ENCODE measurements around the gene ANKRD2.

Gene ANKRD2

DNA sequence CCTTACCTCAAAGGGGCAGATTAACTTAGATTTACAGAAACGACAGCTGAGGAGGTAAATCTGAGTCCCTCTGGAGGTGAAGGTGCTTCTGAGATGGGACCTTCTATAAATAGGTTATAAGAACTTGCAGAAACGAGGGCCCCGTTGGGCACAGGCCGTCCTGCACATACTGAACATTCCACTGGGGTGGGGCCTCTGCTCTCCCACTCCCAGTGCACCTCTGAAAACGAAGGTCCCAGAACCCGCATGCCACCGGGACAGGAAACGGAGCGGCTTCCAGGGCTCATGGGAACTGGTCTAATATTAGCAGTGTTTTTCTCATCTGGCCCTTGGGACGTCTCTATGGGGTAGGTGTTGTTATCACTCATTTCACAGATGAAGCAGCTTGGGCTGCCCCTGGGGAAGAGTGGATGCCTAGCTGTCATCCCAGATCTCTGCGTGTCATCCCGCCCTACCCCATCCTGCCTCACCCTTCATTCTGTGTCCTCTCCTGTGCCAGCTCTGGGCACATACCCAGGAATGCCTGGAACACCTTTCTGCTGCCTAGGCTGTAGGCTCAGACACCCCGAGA, 36.5 kb downstream of the ANKRD2 start:
- no peak overlapping the region for H3K9ac ChIP-seq (ENCODE audit: low read depth in 1 of 2, low read length in 2 of 2)
- H3K27ac ChIP-seq (ENCODE audit: low read depth in 2 of 2, low read length in 2 of 2): no peak overlapping the region
- H3K4me3 ChIP-seq (ENCODE audit: low read length in 2 of 2): no peak overlapping the region
- no peaks in the 10 kb centered on the region for H3K36me3 ChIP-seq (ENCODE audit: control insufficient read depth in 2 of 2, insufficient read depth in 2 of 2, low read length in 2 of 2)
- no peaks in the 10 kb centered on the region for H3K27me3 ChIP-seq (ENCODE audit: control insufficient read depth in 2 of 2, insufficient read depth in 2 of 2, low read length in 2 of 2)
- no peaks in the 10 kb centered on the region for H3K4me1 ChIP-seq (ENCODE audit: control insufficient read depth in 2 of 2, insufficient read depth in 2 of 2, low read length in 2 of 2)
- H3K9me3 ChIP-seq (ENCODE audit: control insufficient read depth in 2 of 2, low read length in 2 of 2): no peaks in the 10 kb centered on the region

DNA sequence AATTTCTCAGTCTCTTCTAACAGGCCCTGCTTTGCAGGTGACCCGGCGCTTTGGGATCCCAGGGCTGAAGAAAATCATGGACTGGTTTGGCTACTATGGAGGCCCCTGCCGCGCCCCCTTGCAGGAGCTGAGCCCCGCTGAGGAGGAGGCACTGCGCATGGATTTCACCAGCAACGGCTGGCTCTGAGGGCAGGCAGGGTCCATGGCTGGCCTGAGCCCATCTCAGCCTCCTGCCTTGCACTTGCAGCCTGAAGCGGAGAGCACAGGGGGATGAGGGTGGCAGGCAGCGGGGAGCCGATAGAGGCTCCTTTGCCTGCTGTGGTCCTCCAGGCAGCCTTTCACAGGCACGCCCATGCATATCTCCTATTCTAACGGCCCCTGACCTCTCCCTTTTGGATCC, 38.9 kb downstream of the ANKRD2 start:
- Histone ChIP-seq H3K9ac (ENCODE audit: low read depth in 1 of 2, low read length in 2 of 2) (no peak overlapping the region), H3K4me3 (ENCODE audit: low read length in 2 of 2) (no peak overlapping the region), H3K9me3 (ENCODE audit: control insufficient read depth in 2 of 2, low read length in 2 of 2) (no peaks in the 10 kb centered on the region), H3K27me3 (ENCODE audit: control insufficient read depth in 2 of 2, insufficient read depth in 2 of 2, low read length in 2 of 2) (no peaks in the 10 kb centered on the region), H3K27ac (ENCODE audit: low read depth in 2 of 2, low read length in 2 of 2) (no peak overlapping the region), H3K36me3 (ENCODE audit: control insufficient read depth in 2 of 2, insufficient read depth in 2 of 2, low read length in 2 of 2) (no peaks in the 10 kb centered on the region), H3K4me1 (ENCODE audit: control insufficient read depth in 2 of 2, insufficient read depth in 2 of 2, low read length in 2 of 2) (no peaks in the 10 kb centered on the region)

DNA sequence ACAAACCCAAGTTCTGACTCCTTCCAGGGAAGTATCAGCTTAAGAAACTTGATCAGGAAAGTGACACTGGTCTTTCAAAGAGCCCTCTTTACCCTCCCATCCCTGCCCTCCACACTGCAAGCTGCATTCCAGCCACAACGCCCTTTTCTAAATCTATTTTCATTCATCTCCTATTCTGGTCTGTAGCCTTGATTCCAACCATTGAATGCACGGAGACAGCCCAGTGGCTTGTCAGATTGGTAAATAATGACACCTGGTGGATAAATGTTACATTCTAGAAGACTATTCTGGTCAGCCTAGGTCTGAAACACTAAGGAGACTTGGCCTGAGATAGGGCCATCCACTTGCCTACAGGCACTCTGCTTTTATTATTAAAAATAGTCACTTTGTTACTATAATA, 39.8 kb downstream of the ANKRD2 start:
- Histone ChIP-seq H3K27me3 (ENCODE audit: control insufficient read depth in 2 of 2, insufficient read depth in 2 of 2, low read length in 2 of 2) (no peaks in the 10 kb centered on the region), H3K9ac (ENCODE audit: low read depth in 1 of 2, low read length in 2 of 2) (no peak overlapping the region), H3K4me1 (ENCODE audit: control insufficient read depth in 2 of 2, insufficient read depth in 2 of 2, low read length in 2 of 2) (no peaks in the 10 kb centered on the region), H3K4me3 (ENCODE audit: low read length in 2 of 2) (no peak overlapping the region), H3K9me3 (ENCODE audit: control insufficient read depth in 2 of 2, low read length in 2 of 2) (no peaks in the 10 kb centered on the region), H3K36me3 (ENCODE audit: control insufficient read depth in 2 of 2, insufficient read depth in 2 of 2, low read length in 2 of 2) (no peaks in the 10 kb centered on the region), H3K27ac (ENCODE audit: low read depth in 2 of 2, low read length in 2 of 2) (no peak overlapping the region)

DNA sequence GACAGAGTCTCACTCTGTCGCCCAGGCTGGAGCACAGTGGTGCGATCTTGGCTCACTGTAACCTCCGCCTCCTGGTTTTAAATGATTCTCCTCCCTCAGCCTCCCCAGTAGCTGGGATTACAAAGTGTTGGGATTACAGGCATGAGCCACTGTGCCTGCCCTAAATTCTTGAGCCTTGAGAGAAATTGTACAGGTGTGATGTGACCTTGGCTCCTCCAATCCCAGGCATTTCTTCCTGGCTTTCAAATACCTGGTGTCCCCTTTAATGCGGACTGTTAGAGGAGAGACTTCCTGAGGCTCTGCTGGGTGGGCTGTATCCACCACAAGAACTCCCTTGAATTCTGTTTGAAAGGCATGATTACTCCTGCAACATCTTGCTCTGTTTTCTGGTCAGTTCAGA, 45.7 kb downstream of the ANKRD2 start:
- H3K27ac ChIP-seq (ENCODE audit: low read depth in 2 of 2, low read length in 2 of 2): no peak overlapping the region
- H3K9ac ChIP-seq (ENCODE audit: low read depth in 1 of 2, low read length in 2 of 2): no peak overlapping the region
- no peaks in the 10 kb centered on the region for H3K9me3 ChIP-seq (ENCODE audit: control insufficient read depth in 2 of 2, low read length in 2 of 2)
- H3K36me3 ChIP-seq (ENCODE audit: control insufficient read depth in 2 of 2, insufficient read depth in 2 of 2, low read length in 2 of 2): no peaks in the 10 kb centered on the region
- H3K4me1 ChIP-seq (ENCODE audit: control insufficient read depth in 2 of 2, insufficient read depth in 2 of 2, low read length in 2 of 2): no peaks in the 10 kb centered on the region
- H3K27me3 ChIP-seq (ENCODE audit: control insufficient read depth in 2 of 2, insufficient read depth in 2 of 2, low read length in 2 of 2): no peaks in the 10 kb centered on the region
- no peak overlapping the region for H3K4me3 ChIP-seq (ENCODE audit: low read length in 2 of 2)

DNA sequence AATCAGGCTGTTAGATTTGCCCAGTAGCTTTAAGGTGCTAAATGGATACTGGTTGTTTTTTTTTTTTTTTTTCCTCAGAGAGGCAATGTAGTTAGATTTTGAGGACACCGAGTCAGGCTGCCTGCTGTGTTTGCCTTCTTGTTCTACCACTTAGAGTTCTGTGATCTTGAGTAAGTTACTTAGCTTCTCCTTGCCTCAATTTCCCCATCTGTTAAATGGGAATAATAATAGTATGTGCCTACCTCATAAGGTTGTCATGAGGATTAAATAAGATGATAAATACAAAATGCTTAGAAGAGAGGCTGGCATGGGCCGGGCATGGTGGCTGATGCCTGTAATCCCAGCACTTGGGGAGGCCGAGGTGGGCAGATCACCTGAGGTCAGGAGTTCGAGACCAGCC, 46.2 kb downstream of the ANKRD2 start:
- H3K9ac ChIP-seq (ENCODE audit: low read depth in 1 of 2, low read length in 2 of 2): no peak overlapping the region

DNA sequence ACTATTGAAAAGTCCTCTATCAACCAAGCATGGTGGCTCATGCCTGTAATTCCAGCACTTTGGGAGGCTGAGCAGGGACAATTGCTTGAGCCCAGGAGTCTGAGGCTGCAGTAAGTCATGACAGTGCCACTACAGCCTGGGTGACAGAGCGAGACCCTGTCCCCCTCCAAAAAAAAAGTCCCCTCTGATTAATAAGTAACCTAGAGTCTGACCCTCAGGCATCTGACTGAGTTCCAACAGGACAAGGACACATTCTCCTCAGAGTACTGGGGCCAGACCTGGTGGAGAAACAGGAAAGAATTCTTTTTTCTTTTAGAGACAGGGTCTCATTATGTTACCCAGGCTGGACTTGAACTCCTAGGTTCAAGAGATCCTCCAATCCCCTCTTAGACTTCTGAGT, 50.7 kb downstream of the ANKRD2 start:
- Histone ChIP-seq H3K9me3 (ENCODE audit: control insufficient read depth in 2 of 2, low read length in 2 of 2) (no peaks in the 10 kb centered on the region), H3K27ac (ENCODE audit: low read depth in 2 of 2, low read length in 2 of 2) (no peak overlapping the region), H3K27me3 (ENCODE audit: control insufficient read depth in 2 of 2, insufficient read depth in 2 of 2, low read length in 2 of 2) (no peaks in the 10 kb centered on the region), H3K4me1 (ENCODE audit: control insufficient read depth in 2 of 2, insufficient read depth in 2 of 2, low read length in 2 of 2) (no peaks in the 10 kb centered on the region), H3K36me3 (ENCODE audit: control insufficient read depth in 2 of 2, insufficient read depth in 2 of 2, low read length in 2 of 2) (no peaks in the 10 kb centered on the region), H3K9ac (ENCODE audit: low read depth in 1 of 2, low read length in 2 of 2) (no peak overlapping the region), H3K4me3 (ENCODE audit: low read length in 2 of 2) (no peak overlapping the region)

More for the DNA sequence above, 46.2 kb downstream of the ANKRD2 start:
- Histone ChIP-seq H3K4me1 (ENCODE audit: control insufficient read depth in 2 of 2, insufficient read depth in 2 of 2, low read length in 2 of 2) (no peaks in the 10 kb centered on the region), H3K36me3 (ENCODE audit: control insufficient read depth in 2 of 2, insufficient read depth in 2 of 2, low read length in 2 of 2) (no peaks in the 10 kb centered on the region), H3K27me3 (ENCODE audit: control insufficient read depth in 2 of 2, insufficient read depth in 2 of 2, low read length in 2 of 2) (no peaks in the 10 kb centered on the region), H3K27ac (ENCODE audit: low read depth in 2 of 2, low read length in 2 of 2) (no peak overlapping the region), H3K4me3 (ENCODE audit: low read length in 2 of 2) (no peak overlapping the region), H3K9me3 (ENCODE audit: control insufficient read depth in 2 of 2, low read length in 2 of 2) (no peaks in the 10 kb centered on the region)

DNA sequence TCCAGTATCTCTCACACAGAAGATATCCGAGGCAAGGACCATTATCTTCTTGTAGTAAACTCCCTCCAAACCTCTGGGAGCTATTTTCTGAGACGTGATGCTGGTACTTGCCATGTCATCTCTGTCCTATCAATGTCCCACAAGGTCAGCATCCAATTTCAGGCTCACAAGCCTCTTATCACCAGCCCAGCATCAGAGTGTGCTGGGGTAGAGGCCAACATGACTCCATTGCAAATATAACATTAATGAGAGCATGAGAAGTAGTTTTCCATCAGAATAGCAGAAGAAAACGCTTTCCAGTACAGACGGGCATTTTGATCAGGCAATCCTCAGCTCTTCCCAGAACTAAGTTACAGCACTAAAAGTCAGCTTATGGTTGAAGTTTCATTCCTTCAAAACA, 55.2 kb downstream of the ANKRD2 start:
- H3K9me3 ChIP-seq (ENCODE audit: control insufficient read depth in 2 of 2, low read length in 2 of 2): no peaks in the 10 kb centered on the region
- peaks cover under 1 to 2% of the 10 kb centered on the region in 2 donors for H3K4me1 ChIP-seq (ENCODE audit: control insufficient read depth in 2 of 2, insufficient read depth in 2 of 2, low read length in 2 of 2)
- H3K27ac ChIP-seq (ENCODE audit: low read depth in 2 of 2, low read length in 2 of 2): peak overlapping the region; percentile 28 to 37
- no peaks in the 10 kb centered on the region for H3K36me3 ChIP-seq (ENCODE audit: control insufficient read depth in 2 of 2, insufficient read depth in 2 of 2, low read length in 2 of 2)
- no peaks in the 10 kb centered on the region for H3K27me3 ChIP-seq (ENCODE audit: control insufficient read depth in 2 of 2, insufficient read depth in 2 of 2, low read length in 2 of 2)
- H3K4me3 ChIP-seq (ENCODE audit: low read length in 2 of 2): no peak overlapping the region
- no peak overlapping the region for H3K9ac ChIP-seq (ENCODE audit: low read depth in 1 of 2, low read length in 2 of 2)

DNA sequence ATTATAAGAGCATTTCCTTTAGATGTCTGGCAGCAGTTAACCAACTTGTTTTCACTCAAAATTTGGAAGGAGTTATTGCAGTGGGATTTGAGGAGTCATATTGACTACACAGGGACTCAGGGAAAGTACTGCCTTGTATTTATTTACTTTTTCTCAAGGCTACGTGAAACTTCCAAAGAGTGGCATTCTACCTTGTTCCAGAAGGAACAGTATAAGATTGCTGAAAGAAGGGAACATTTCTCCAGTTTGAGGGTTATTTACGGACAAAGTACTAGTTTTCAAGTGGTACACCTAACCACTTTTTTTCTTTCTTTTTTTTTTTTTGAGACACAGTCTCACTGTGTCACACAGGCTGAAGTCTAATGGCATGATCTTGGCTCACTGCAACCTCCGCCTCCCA, 55.6 kb downstream of the ANKRD2 start:
- Histone ChIP-seq H3K4me3 (ENCODE audit: low read length in 2 of 2) (no peak overlapping the region), H3K27me3 (ENCODE audit: control insufficient read depth in 2 of 2, insufficient read depth in 2 of 2, low read length in 2 of 2) (no peaks in the 10 kb centered on the region), H3K9ac (ENCODE audit: low read depth in 1 of 2, low read length in 2 of 2) (no peak overlapping the region), H3K9me3 (ENCODE audit: control insufficient read depth in 2 of 2, low read length in 2 of 2) (no peaks in the 10 kb centered on the region), H3K36me3 (ENCODE audit: control insufficient read depth in 2 of 2, insufficient read depth in 2 of 2, low read length in 2 of 2) (no peaks in the 10 kb centered on the region), H3K4me1 (ENCODE audit: control insufficient read depth in 2 of 2, insufficient read depth in 2 of 2, low read length in 2 of 2) (peaks cover 3% of the 10 kb centered on the region in 2 donors), H3K27ac (ENCODE audit: low read depth in 2 of 2, low read length in 2 of 2) (no peak overlapping the region)

DNA sequence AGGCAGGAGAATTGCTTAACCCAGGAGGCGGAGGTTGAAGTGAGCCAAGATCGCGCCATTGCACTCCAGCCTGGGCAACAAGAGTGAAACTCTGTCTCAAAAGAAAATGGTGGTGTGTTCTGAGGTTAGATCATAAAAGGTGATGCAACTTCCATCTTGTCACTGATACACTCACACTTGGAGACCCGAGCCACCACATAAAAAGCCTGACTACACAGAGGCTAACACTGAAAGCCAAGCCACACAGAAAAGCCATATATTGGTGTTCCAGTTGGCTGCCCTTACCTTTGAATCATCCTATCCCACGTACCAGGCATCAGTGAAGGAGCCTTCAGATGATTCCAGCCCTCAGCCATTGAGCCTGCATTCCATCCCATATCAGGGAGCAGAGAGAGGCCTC, 56.7 kb downstream of the ANKRD2 start:
- Histone ChIP-seq H3K27ac (ENCODE audit: low read depth in 2 of 2, low read length in 2 of 2) (no peak overlapping the region), H3K4me1 (ENCODE audit: control insufficient read depth in 2 of 2, insufficient read depth in 2 of 2, low read length in 2 of 2) (peaks cover 3 to 8% of the 10 kb centered on the region in 2 donors), H3K4me3 (ENCODE audit: low read length in 2 of 2) (no peak overlapping the region), H3K9ac (ENCODE audit: low read depth in 1 of 2, low read length in 2 of 2) (no peak overlapping the region), H3K27me3 (ENCODE audit: control insufficient read depth in 2 of 2, insufficient read depth in 2 of 2, low read length in 2 of 2) (no peaks in the 10 kb centered on the region), H3K36me3 (ENCODE audit: control insufficient read depth in 2 of 2, insufficient read depth in 2 of 2, low read length in 2 of 2) (no peaks in the 10 kb centered on the region), H3K9me3 (ENCODE audit: control insufficient read depth in 2 of 2, low read length in 2 of 2) (no peaks in the 10 kb centered on the region)

DNA sequence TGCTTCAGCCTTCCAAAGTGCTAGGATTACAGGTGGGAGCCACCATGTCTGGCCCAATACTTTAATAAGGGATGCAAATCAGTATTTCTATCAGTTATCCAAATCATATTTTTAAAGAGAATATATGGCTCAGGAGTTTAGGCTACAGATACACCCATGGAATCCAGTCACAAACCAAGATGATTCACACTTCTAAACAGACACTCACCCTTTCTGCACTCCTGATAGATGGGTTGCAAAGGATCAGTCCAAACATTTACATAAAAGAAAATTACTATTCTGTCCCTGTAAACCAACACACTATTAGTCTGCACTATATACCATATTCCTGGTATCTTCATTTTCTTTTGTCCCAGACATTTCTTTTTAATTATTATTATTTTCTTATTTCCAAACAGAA, 58.5 kb downstream of the ANKRD2 start:
- Histone ChIP-seq H3K27ac (ENCODE audit: low read depth in 2 of 2, low read length in 2 of 2) (no peak overlapping the region), H3K4me3 (ENCODE audit: low read length in 2 of 2) (no peak overlapping the region), H3K9ac (ENCODE audit: low read depth in 1 of 2, low read length in 2 of 2) (no peak overlapping the region), H3K9me3 (ENCODE audit: control insufficient read depth in 2 of 2, low read length in 2 of 2) (no peaks in the 10 kb centered on the region), H3K36me3 (ENCODE audit: control insufficient read depth in 2 of 2, insufficient read depth in 2 of 2, low read length in 2 of 2) (no peaks in the 10 kb centered on the region), H3K4me1 (ENCODE audit: control insufficient read depth in 2 of 2, insufficient read depth in 2 of 2, low read length in 2 of 2) (peaks cover 3 to 8% of the 10 kb centered on the region in 2 donors), H3K27me3 (ENCODE audit: control insufficient read depth in 2 of 2, insufficient read depth in 2 of 2, low read length in 2 of 2) (no peaks in the 10 kb centered on the region)

All from mucosa of rectum (tissue), 2 donors.